PFSK-1 (cell line): ENCODE measurements around the gene RPS6KC1.

Experiments
- FOXP2 ChIP-seq: optimal IDR thresholded peaks from 2 replicates; pipeline ENCODE3; 2011; ENCODE audit warnings: borderline replicate concordance, control low read depth, inconsistent platforms; ENCODE audit not compliant: insufficient read depth; ENCODE audit errors: extremely low read length, extremely low read depth
- POLR2AphosphoS5 ChIP-seq: IDR thresholded peaks from 2 replicates; pipeline ENCODE4 v1.6.1; 2012; ENCODE audit warnings: low read depth, mild to moderate bottlenecking, control low read depth, low read length, moderate library complexity
- REST ChIP-seq, 2 experiments: IDR thresholded peaks; 2 replicates each; pipeline versions ENCODE4 v1.6.1 to v1.8.0; 2011 to 2012; ENCODE audit warnings: low read depth in 2 of 2, low read length in 2 of 2, control low read depth in 1 of 2, inconsistent platforms in 1 of 2, mild to moderate bottlenecking in 1 of 2, moderate library complexity in 1 of 2; ENCODE audit not compliant: insufficient read depth in 1 of 2
- SIN3A ChIP-seq: IDR thresholded peaks from 2 replicates; pipeline ENCODE4 v1.6.1; 2012; ENCODE audit warnings: mild to moderate bottlenecking, low read length, moderate library complexity, borderline replicate concordance; ENCODE audit not compliant: insufficient read depth
- TAF1 ChIP-seq: IDR thresholded peaks from 2 replicates; pipeline ENCODE4 v1.6.1; 2012; ENCODE audit warnings: low read length, control low read depth, borderline replicate concordance; ENCODE audit not compliant: insufficient read depth

Gene RPS6KC1

GRCh38 chr1:213164561-213164960 is 113.5 kb downstream of the RPS6KC1 start:
- TF ChIP-seq SIN3A = no peak
- TF ChIP-seq POLR2AphosphoS5 = no peak
- no peak for TF ChIP-seq FOXP2
- no peak for TF ChIP-seq TAF1
- TF ChIP-seq REST (IDR thresholded peaks at IDR 0.05; ENCODE audit: insufficient read depth in 1 of 2, low read depth in 2 of 2, low read length in 2 of 2) = no peak

- TF ChIP-seq SIN3A (no peak), REST (IDR thresholded peaks at IDR 0.05; ENCODE audit: insufficient read depth in 1 of 2, low read depth in 2 of 2, low read length in 2 of 2) (no peak), TAF1 (no peak), FOXP2 (no peak), POLR2AphosphoS5 (no peak)
These were observed 115.8 kb downstream of the RPS6KC1 start for GRCh38 chr1:213166852-213167251.

GRCh38 chr1:213171711-213172110 is 120.7 kb downstream of the RPS6KC1 start:
- TF ChIP-seq TAF1 (no peak), POLR2AphosphoS5 (no peak), SIN3A (no peak), FOXP2 (no peak), REST (IDR thresholded peaks at IDR 0.05; ENCODE audit: insufficient read depth in 1 of 2, low read depth in 2 of 2, low read length in 2 of 2) (no peak)

GRCh38 chr1:213176341-213176740 is 125.3 kb downstream of the RPS6KC1 start:
- no peak for TF ChIP-seq SIN3A
- no peak for TF ChIP-seq TAF1
- TF ChIP-seq REST (IDR thresholded peaks at IDR 0.05; ENCODE audit: insufficient read depth in 1 of 2, low read depth in 2 of 2, low read length in 2 of 2) = no peak
- TF ChIP-seq POLR2AphosphoS5 = no peak
- TF ChIP-seq FOXP2 = no peak

GRCh38 chr1:213179784-213180183 is 128.7 kb downstream of the RPS6KC1 start:
- no peak for TF ChIP-seq SIN3A
